Neural cell (in vitro differentiated cells): ENCODE results near the gene OTUB2. TPM values are rescaled to one million over a fixed set of nuclear protein-coding genes. Genes with fewer than 3 reads are reported as not detected.

Experiments used
- H2AFZ ChIP-seq: fragments of 200-600, 300-800 bp; sonication (generic), shearing (Covaris generic); 2 replicates; pipeline ENCODE4 v1.6.0; 2014; ENCODE audit warnings: low read depth, mild to moderate bottlenecking, antibody characterized with exemption, low read length, moderate library complexity
- H3F3A ChIP-seq: fragments of 200-600 bp; shearing (Covaris generic); 2 replicates; pipeline ENCODE4 v1.6.1; 2016; ENCODE audit warnings: mild to moderate bottlenecking, moderate library complexity, mixed read lengths, antibody characterized with exemption, low read length; ENCODE audit not compliant: insufficient read depth, poor library complexity, severe bottlenecking
- H3K27ac ChIP-seq: fragments of 200-600, 300-800 bp; sonication (generic), shearing (Covaris generic); 2 replicates; pipeline ENCODE4 v1.5.1; 2014; ENCODE audit warnings: mild to moderate bottlenecking, low read length, moderate library complexity
- H3K27me3 ChIP-seq: fragments of 300-800, 200-600 bp; sonication (generic), shearing (Covaris generic); 2 replicates; pipeline ENCODE4 v1.6.0; 2014; ENCODE audit warnings: mild to moderate bottlenecking, low read depth, low read length, moderate library complexity; ENCODE audit not compliant: insufficient read depth
- H3K36me3 ChIP-seq: fragments of 300-800, 200-600 bp; sonication (generic), shearing (Covaris generic); 2 replicates; pipeline ENCODE4 v1.5.1; 2014; ENCODE audit warnings: mild to moderate bottlenecking, antibody characterized with exemption, low read length, moderate library complexity; ENCODE audit not compliant: insufficient read depth
- H3K4me2 ChIP-seq: fragments of 300-800, 200-600 bp; sonication (generic), shearing (Covaris generic); 2 replicates; pipeline ENCODE4 v1.6.0; 2014; ENCODE audit warnings: mild to moderate bottlenecking, low read length
- H3K4me3 ChIP-seq: fragments of 300-800, 200-600 bp; sonication (generic), shearing (Covaris generic); 2 replicates; pipeline ENCODE4 v1.5.1; 2014; ENCODE audit warnings: mild to moderate bottlenecking, low read length, moderate library complexity
- H3K79me2 ChIP-seq: fragments of 200-600 bp; shearing (Covaris generic); replicated peaks from 2 replicates; pipeline ENCODE4 v1.6.0; 2014; ENCODE audit warnings: mild to moderate bottlenecking, low read length, moderate library complexity; ENCODE audit not compliant: insufficient read depth
- H3K9ac ChIP-seq: fragments of 300-800, 200-600 bp; sonication (generic), shearing (Covaris generic); 2 replicates; pipeline ENCODE4 v1.6.1; 2016; ENCODE audit warnings: mild to moderate bottlenecking, low read length, mixed read lengths
- H3K9me2 ChIP-seq: fragments of 200-600 bp; shearing (Covaris generic); 2 replicates; pipeline ENCODE4 v1.6.1; 2016; ENCODE audit warnings: mild to moderate bottlenecking, low read length, mixed read lengths; ENCODE audit not compliant: insufficient read depth
- H3K9me3 ChIP-seq: fragments of 200-600, 300-800 bp; sonication (generic), shearing (Covaris generic); 2 replicates; pipeline ENCODE4 v1.6.1; 2016; ENCODE audit warnings: mild to moderate bottlenecking, mixed run types, low read length, moderate library complexity, mixed read lengths
- H4K20me1 ChIP-seq: fragments of 200-600 bp; shearing (Covaris generic); 2 replicates; pipeline ENCODE4 v1.6.1; 2016; ENCODE audit warnings: mild to moderate bottlenecking, mixed run types; ENCODE audit not compliant: insufficient read depth
- EP300 ChIP-seq: fragments of 450-650 bp; conservative IDR thresholded peaks from 2 replicates; pipeline ENCODE4 v1.6.1; 2014; ENCODE audit warnings: antibody characterized with exemption, mild to moderate bottlenecking, moderate library complexity; ENCODE audit not compliant: poor library complexity, severe bottlenecking
- EZH2 ChIP-seq: fragments of 200-600, 300-800 bp; shearing (Covaris generic), sonication (generic); IDR thresholded peaks from 2 replicates; pipeline ENCODE4 v1.6.1; 2014; ENCODE audit warnings: antibody characterized with exemption, low read length, borderline replicate concordance, mild to moderate bottlenecking; ENCODE audit not compliant: insufficient read depth, poor library complexity, severe bottlenecking
- MXI1 ChIP-seq: fragments of 450-650 bp; conservative IDR thresholded peaks from 2 replicates; pipeline ENCODE4 v1.6.1; 2014; ENCODE audit warnings: antibody characterized with exemption, mild to moderate bottlenecking; ENCODE audit not compliant: poor library complexity, severe bottlenecking
- POLR2AphosphoS5 ChIP-seq: IDR thresholded peaks from 2 replicates; pipeline ENCODE4 v1.6.1; 2012
- RAD21 ChIP-seq: fragments of 450-650 bp; conservative IDR thresholded peaks from 2 replicates; pipeline ENCODE4 v1.6.1; 2014; ENCODE audit warnings: antibody characterized with exemption, mild to moderate bottlenecking, moderate library complexity
- SMC3 ChIP-seq: fragments of 450-650 bp; conservative IDR thresholded peaks from 2 replicates; pipeline ENCODE4 v1.6.1; 2014; ENCODE audit warnings: antibody characterized with exemption, mild to moderate bottlenecking, moderate library complexity; ENCODE audit not compliant: poor library complexity
- TAF1 ChIP-seq: IDR thresholded peaks from 2 replicates; pipeline ENCODE4 v1.6.1; 2012; ENCODE audit warnings: low read depth
- polyA plus RNA-seq: library from polyadenylated mRNA; depleted of rRNA; stranded (reverse); fragments of >200 nt; gene quantifications from 2 replicates; pipeline ENCODE4 v1.2.3, GENCODE V29; 2014
- TF ChIP-seq, protein P1 (sequence below): IDR thresholded peaks from 2 replicates; pipeline ENCODE4 v1.6.1; 2012; ENCODE audit warnings: borderline replicate concordance
- TF ChIP-seq, protein P2 (sequence below): fragments of 450-650 bp; IDR thresholded peaks from 2 replicates; pipeline ENCODE4 v1.5.1; 2014; ENCODE audit warnings: antibody characterized with exemption, mild to moderate bottlenecking, moderate library complexity; ENCODE audit not compliant: poor library complexity, severe bottlenecking

OTUB2 gene
- polyA plus RNA-seq, 1 donor from 2014 or later: 2.5 TPM

DNA sequence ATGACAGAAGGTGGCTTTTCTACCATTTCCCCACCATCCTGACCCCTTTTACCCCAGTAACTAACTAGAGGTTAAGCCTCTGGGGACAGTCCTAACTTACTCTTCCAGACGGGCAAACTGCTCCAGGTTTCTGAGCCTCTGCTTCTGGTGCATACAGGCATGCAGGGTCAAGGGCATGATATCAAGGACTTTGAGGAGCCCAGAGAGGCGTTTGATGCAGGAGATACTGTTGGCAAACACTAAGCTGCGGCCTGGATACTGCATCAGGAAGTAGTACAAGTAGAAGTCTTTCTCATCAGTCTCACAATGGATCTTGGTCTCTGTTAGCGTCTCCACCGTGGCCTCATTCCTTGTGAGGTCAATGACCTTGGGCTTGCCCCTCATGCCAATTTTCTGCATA is 33.9 kb downstream of the OTUB2 start:
- peaks cover 19% of the 10 kb centered on the region for H3K36me3 ChIP-seq
- H2AFZ ChIP-seq: no peak overlapping the region
- H3K9me2 ChIP-seq: no peaks in the 10 kb centered on the region
- no peak overlapping the region for H3K27ac ChIP-seq
- no peak overlapping the region for H3K9ac ChIP-seq
- TF ChIP-seq SMC3: no peak
- TF ChIP-seq TAF1: no peak
- no peak for TF ChIP-seq MXI1
- TF ChIP-seq RAD21: no peak
- no peak for TF ChIP-seq EZH2
- no peak for TF ChIP-seq EP300
- no peak for TF ChIP-seq POLR2AphosphoS5
- TF ChIP-seq, protein P1, sequence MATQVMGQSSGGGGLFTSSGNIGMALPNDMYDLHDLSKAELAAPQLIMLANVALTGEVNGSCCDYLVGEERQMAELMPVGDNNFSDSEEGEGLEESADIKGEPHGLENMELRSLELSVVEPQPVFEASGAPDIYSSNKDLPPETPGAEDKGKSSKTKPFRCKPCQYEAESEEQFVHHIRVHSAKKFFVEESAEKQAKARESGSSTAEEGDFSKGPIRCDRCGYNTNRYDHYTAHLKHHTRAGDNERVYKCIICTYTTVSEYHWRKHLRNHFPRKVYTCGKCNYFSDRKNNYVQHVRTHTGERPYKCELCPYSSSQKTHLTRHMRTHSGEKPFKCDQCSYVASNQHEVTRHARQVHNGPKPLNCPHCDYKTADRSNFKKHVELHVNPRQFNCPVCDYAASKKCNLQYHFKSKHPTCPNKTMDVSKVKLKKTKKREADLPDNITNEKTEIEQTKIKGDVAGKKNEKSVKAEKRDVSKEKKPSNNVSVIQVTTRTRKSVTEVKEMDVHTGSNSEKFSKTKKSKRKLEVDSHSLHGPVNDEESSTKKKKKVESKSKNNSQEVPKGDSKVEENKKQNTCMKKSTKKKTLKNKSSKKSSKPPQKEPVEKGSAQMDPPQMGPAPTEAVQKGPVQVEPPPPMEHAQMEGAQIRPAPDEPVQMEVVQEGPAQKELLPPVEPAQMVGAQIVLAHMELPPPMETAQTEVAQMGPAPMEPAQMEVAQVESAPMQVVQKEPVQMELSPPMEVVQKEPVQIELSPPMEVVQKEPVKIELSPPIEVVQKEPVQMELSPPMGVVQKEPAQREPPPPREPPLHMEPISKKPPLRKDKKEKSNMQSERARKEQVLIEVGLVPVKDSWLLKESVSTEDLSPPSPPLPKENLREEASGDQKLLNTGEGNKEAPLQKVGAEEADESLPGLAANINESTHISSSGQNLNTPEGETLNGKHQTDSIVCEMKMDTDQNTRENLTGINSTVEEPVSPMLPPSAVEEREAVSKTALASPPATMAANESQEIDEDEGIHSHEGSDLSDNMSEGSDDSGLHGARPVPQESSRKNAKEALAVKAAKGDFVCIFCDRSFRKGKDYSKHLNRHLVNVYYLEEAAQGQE: no peak
- TF ChIP-seq, protein P2, sequence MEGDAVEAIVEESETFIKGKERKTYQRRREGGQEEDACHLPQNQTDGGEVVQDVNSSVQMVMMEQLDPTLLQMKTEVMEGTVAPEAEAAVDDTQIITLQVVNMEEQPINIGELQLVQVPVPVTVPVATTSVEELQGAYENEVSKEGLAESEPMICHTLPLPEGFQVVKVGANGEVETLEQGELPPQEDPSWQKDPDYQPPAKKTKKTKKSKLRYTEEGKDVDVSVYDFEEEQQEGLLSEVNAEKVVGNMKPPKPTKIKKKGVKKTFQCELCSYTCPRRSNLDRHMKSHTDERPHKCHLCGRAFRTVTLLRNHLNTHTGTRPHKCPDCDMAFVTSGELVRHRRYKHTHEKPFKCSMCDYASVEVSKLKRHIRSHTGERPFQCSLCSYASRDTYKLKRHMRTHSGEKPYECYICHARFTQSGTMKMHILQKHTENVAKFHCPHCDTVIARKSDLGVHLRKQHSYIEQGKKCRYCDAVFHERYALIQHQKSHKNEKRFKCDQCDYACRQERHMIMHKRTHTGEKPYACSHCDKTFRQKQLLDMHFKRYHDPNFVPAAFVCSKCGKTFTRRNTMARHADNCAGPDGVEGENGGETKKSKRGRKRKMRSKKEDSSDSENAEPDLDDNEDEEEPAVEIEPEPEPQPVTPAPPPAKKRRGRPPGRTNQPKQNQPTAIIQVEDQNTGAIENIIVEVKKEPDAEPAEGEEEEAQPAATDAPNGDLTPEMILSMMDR: no peak
- no peaks in the 10 kb centered on the region for H3K27me3 ChIP-seq
- H3F3A ChIP-seq: no peaks in the 10 kb centered on the region
- no peak overlapping the region for H3K4me3 ChIP-seq
- no peaks in the 10 kb centered on the region for H3K9me3 ChIP-seq
- peaks cover 17% of the 10 kb centered on the region for H3K79me2 ChIP-seq
- H4K20me1 ChIP-seq: no peaks in the 10 kb centered on the region
- H3K4me2 ChIP-seq: no peak overlapping the region

DNA sequence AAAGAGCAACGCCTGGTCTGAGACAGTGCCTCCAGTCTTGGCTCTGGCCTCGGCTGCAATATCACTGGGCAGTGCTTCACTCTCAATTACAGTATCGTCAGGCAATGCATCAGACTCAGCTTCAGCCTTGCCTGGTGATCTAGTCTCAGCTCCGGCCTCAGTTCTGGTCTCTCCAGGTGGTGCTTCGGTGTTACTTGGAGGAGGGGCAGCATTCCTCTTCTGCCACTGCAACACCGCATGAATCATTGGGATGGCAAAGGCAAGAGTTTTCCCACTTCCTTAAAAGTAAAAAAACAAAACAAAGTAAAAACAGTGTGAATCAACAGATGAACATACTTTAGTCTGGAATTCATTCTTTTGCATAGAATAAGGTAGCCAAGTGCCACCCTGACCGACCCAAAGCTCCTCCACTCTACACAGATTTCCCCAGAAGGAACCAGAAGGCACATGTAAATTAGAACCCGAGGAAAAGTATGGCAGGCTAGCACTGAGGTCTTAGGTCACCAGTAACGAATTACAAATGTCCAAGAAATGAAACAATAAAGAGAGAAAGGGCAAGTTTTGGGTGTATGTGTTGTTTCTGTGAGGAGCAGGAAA is 36.3 kb downstream of the OTUB2 start:
- Histone ChIP-seq H3K27ac (no peak overlapping the region), H2AFZ (no peak overlapping the region), H3K9ac (no peak overlapping the region), H3K27me3 (no peaks in the 10 kb centered on the region), H3K9me3 (no peaks in the 10 kb centered on the region), H3K9me2 (no peaks in the 10 kb centered on the region), H3K4me3 (no peak overlapping the region), H3K79me2 (peaks cover 29% of the 10 kb centered on the region), H3K4me2 (no peak overlapping the region), H3K36me3 (peaks cover 19% of the 10 kb centered on the region), H4K20me1 (no peaks in the 10 kb centered on the region), H3F3A (no peaks in the 10 kb centered on the region)
- TF ChIP-seq, protein P2: no peak
- TF ChIP-seq POLR2AphosphoS5: no peak
- TF ChIP-seq EZH2: no peak
- TF ChIP-seq, protein P1: no peak
- no peak for TF ChIP-seq RAD21
- no peak for TF ChIP-seq EP300
